Muscle layer of duodenum (tissue), 2 donors: ENCODE data around the gene UBAP1.

Experiments
- H3K27ac ChIP-seq: one replicate; pipeline ENCODE4 v1.7.0; 2013; ENCODE audit warnings: mild to moderate bottlenecking, low read length
- H3K27me3 ChIP-seq: one replicate; pipeline ENCODE4 v1.7.0; 2013; ENCODE audit warnings: low read depth, mild to moderate bottlenecking, control low read depth, low read length
- H3K36me3 ChIP-seq, 2 donors: one replicate each; pipeline ENCODE4 v1.7.0; 2013; ENCODE audit warnings: low read length in 2 of 2, control low read depth in 1 of 2, mild to moderate bottlenecking in 1 of 2; ENCODE audit not compliant: insufficient read depth in 2 of 2, control insufficient read depth in 1 of 2
- H3K4me1 ChIP-seq, 2 donors: one replicate each; pipeline ENCODE4 v1.7.0; 2013; ENCODE audit warnings: low read length in 2 of 2, mild to moderate bottlenecking in 2 of 2, control low read depth in 1 of 2, moderate library complexity in 1 of 2; ENCODE audit not compliant: insufficient read depth in 2 of 2, control insufficient read depth in 1 of 2
- H3K4me3 ChIP-seq, 2 donors: one replicate each; pipeline ENCODE4 v1.7.0; 2013; ENCODE audit warnings: low read length in 2 of 2, low read depth in 1 of 2, mild to moderate bottlenecking in 1 of 2
- H3K9me3 ChIP-seq, 2 donors: one replicate each; pipeline ENCODE4 v1.7.0; 2013; ENCODE audit warnings: low read length in 2 of 2, control low read depth in 1 of 2, mild to moderate bottlenecking in 1 of 2; ENCODE audit not compliant: control insufficient read depth in 1 of 2
- donor health status: healthy.

UBAP1 gene

DNA sequence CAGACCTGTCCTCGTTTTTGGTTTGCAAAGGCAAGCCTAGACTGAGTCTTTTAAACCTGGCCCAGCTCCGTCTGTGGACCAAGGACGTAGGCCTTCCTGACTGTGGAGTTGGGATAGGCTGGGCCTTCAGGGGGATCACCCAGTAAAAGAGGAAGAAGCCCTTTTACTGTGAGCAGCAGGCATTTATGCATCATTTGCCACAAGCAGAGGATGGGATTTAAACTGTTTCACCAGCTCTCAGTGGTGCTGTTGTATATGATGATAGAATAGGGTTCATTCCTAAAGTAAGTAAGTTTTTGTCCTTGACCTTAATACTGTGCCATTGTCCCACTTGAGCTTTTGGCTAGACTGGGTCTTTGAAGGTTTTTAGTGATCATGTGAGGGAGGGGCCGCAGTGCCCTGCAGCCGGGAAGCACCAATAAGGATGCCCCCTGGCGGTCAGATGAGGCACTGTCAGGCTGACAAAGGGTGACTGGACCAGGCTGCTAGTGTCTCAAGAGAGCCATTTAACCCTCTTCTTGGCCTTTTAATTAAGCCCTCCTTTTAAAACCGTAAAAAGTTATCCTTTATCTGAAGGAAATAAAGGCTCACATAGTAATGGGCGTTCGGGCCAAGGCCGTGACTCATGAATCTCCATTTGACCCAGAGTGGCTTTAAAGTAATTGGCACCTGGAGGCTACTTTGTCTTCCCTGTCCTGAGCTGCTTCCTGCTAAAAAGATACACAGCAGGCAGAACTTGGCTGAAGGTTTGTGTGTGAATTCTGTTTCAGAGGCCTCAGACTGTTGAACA is 74.0 kb downstream of the UBAP1 start:
- H3K4me1 ChIP-seq = peaks cover 9 to 44% of the 10 kb centered on the region in 2 donors
- H3K4me3 ChIP-seq = no peak overlapping the region
- H3K9me3 ChIP-seq = no peaks in the 10 kb centered on the region
- no peaks in the 10 kb centered on the region for H3K27me3 ChIP-seq
- peak overlapping the region; percentile 61 for H3K27ac ChIP-seq
- H3K36me3 ChIP-seq = peaks cover 27 to 39% of the 10 kb centered on the region in 2 donors

DNA sequence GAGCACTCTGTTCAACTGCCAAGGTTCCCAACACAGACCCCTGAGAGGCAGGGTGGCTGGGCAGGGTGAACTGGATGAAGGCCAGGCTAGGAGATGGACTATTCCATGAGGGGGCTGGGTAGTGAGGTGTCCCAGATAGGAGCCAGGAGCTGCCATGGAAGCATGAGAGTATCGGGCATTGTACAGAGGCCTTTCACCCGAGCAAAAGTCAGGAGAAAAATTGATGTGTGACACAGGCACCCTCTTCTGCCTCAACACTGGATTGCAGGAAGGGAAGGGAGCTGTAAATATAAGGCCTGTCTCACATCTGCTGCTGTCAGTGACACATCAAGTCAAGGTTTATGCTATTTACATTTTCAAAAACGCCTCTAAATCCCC is 74.6 kb downstream of the UBAP1 start:
- Histone ChIP-seq H3K27ac (peak overlapping the region; percentile 61), H3K9me3 (no peaks in the 10 kb centered on the region), H3K4me1 (peaks cover 9 to 38% of the 10 kb centered on the region in 2 donors), H3K36me3 (peaks cover 27 to 35% of the 10 kb centered on the region in 2 donors), H3K4me3 (peak overlapping the region in 1 of 2 donors; percentile 22), H3K27me3 (no peaks in the 10 kb centered on the region)

DNA sequence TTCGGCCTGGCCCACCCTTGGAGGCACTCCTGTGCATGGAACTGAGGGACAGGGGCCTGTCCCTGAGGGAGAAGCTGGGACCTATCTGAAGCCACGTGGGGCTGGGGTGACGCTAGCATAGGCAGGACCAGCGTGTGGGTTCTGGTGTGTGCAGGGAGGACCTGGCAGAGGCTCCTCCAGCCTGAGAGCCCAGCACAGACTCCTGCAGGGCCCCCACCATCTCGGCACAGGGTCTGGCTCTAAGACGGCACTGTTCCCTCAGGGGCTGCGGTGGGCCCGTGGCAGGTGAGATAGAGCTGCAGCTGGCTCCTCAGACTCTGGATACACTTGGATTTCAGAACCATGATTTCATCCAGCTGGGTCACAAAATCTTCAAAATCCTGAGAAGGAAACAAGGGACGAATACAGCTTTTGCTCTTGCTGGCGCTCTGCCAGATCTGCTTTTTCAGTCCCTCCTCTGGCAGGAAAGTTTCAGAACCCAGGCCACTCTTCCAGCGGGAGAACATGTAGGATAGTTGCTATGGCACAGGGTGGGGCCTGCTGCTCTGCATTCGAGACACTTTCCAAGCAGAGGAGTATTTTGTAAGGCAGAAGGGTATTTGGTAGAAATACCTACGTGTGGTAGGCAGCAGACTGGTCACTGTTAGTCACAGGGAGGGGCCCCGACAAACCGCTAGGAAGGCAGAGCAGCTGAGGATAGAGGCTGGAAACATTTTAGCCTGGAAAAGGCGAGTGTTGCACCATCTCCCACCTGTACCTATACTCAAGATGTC is 75.5 kb downstream of the UBAP1 start:
- peak overlapping the region; percentile 61 for H3K27ac ChIP-seq
- H3K9me3 ChIP-seq = no peaks in the 10 kb centered on the region
- H3K4me1 ChIP-seq = peaks cover 9 to 38% of the 10 kb centered on the region in 2 donors
- H3K36me3 ChIP-seq = peaks cover 27 to 29% of the 10 kb centered on the region in 2 donors
- H3K27me3 ChIP-seq = no peaks in the 10 kb centered on the region
- peak overlapping the region in 1 of 2 donors; percentile 22 for H3K4me3 ChIP-seq

DNA sequence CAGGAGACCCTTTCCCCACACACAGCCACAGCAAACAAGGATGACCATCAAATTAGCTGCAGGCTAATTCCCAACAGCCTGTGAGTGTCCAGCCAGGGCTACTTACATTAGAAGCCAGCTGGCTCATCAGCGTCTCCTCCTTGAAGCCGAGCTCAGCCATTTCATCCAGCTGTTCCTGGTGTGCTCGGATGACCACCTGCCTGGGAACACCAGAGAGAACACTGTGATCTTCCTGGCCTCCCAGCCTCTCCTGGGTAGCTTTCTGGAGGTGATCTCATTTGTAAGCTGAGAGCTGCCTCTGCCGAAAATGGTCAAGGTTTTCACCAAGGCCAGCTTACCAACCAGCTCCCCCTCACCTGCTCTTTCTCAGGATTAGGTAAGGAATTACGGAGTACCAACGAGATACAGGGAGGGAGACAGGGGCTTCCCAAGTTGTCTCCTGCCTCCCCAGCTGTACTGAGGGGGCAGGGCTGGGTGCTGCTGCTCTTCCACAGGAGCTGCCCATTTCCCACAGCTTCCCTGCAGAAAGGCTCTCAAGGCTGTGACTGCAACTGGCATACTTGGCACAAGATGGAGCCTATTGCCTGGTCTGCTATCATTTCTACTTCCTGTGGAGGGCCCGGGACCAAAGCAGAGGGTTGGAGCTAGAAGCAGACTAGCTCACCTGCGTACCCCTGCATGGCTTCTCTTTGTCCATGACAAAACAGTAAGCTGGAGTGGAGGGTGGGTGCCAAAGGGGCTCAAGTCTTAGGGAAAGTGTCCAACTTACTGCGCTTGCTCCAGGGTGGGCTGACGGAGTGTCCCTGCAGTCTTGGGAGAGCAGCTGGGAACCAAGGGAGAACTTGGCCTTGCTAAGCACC is 76.4 kb downstream of the UBAP1 start:
- no peak overlapping the region for H3K4me3 ChIP-seq
- H3K27ac ChIP-seq = no peak overlapping the region
- H3K27me3 ChIP-seq = no peaks in the 10 kb centered on the region
- H3K36me3 ChIP-seq = peaks cover 19 to 21% of the 10 kb centered on the region in 2 donors
- H3K9me3 ChIP-seq = no peaks in the 10 kb centered on the region
- H3K4me1 ChIP-seq = peaks cover 9 to 38% of the 10 kb centered on the region in 2 donors

DNA sequence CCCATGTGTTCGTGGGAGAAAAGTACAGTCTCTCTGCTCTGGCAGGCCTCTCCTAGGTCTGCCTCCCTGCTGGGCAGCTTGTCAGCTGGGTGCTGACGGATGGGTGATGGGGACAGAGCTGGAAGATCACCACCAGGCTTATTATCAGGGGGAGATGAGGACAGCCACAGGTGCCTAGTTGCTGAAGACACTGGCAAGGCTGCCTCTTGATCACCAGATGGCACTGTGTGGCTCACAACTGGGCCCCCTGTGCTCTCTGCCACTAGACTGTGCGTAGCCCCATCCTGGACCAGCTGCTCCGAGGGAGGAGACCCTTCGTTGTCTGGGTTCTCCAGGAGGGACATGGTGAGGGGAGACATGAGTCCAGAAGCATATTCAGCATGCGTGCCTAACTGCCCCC is 77.3 kb downstream of the UBAP1 start:
- Histone ChIP-seq H3K36me3 (peaks cover 10 to 12% of the 10 kb centered on the region in 2 donors), H3K27ac (no peak overlapping the region), H3K9me3 (no peaks in the 10 kb centered on the region), H3K4me3 (no peak overlapping the region), H3K27me3 (no peaks in the 10 kb centered on the region), H3K4me1 (peaks cover 9 to 38% of the 10 kb centered on the region in 2 donors)

DNA sequence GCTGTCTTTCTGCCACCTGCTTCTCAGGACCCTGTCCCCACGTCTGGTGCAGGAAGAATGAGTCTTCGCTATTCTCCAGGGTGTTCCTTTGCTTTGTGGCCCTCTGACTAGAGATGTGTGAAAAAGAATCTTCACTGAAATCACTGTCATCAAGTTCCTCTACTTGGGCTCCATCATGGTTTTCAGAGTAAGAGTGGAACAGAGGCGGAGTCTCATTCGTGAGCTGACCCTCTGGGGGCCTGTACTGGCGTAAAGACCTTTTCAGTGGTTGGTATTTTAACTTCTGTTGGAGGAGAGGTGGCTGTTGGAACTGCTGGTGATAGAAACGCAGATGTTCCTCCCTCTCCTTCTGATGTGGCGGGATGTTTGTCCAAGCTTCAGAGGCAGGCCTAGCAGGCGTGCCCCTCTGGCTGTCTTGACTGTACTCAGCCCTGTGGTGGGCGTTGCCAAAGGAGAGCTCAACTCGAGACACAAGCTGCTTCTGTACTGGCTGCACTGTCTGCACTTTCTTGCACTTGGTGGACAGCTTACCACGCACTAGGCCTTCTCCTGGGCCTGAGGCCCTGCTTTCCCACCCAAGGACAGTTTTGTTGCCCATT is 78.2 kb downstream of the UBAP1 start:
- Histone ChIP-seq H3K4me3 (no peak overlapping the region), H3K27ac (no peak overlapping the region), H3K4me1 (peaks cover 9 to 38% of the 10 kb centered on the region in 2 donors), H3K27me3 (no peaks in the 10 kb centered on the region), H3K36me3 (peaks cover 0 to 2% of the 10 kb centered on the region in 2 donors), H3K9me3 (no peaks in the 10 kb centered on the region)

DNA sequence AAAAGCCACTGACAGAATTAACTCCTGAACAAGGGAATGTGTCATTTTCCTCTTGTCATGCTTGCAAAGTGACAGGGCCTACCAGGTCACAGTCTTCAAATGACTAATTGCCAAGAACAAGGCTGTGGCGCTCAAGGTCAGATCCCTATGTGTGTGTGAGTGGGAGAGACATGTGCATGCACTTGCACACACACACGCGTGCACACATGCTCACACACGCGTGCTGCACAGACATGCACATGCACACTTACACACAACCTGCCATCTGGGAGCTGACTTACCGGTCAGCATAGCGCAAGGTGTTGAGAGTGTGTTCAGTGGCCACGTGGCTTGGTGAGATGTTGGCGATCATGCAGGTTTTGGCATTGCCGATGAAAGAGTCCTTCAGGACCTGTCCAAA is 80.5 kb downstream of the UBAP1 start:
- no peak overlapping the region for H3K4me3 ChIP-seq
- H3K9me3 ChIP-seq = no peaks in the 10 kb centered on the region
- H3K27me3 ChIP-seq = no peaks in the 10 kb centered on the region
- H3K4me1 ChIP-seq = peaks cover 5 to 19% of the 10 kb centered on the region in 2 donors
- H3K36me3 ChIP-seq = no peaks in the 10 kb centered on the region
- H3K27ac ChIP-seq = no peak overlapping the region

DNA sequence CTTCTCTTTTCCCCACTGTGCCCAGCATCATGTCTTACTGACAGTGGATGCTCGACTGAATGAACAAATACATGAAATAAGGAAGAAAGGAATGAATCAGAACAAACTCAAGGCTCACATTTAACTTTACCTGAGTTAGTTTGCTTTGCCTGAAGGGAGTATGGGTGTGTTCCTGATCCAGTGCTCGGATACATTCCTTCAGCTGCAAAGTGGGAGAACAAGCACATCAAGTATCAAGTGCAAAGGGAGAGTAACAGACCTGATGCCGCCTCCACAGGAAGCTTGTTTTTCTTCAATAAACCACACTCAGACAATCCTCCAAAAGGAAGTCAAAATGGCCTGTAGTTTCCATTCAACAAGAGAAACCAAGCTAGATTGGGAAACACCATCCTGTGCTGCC is 84.1 kb downstream of the UBAP1 start:
- Histone ChIP-seq H3K27me3 (no peaks in the 10 kb centered on the region), H3K36me3 (no peaks in the 10 kb centered on the region), H3K9me3 (no peaks in the 10 kb centered on the region), H3K4me1 (no peaks in the 10 kb centered on the region), H3K27ac (no peak overlapping the region), H3K4me3 (no peak overlapping the region)

DNA sequence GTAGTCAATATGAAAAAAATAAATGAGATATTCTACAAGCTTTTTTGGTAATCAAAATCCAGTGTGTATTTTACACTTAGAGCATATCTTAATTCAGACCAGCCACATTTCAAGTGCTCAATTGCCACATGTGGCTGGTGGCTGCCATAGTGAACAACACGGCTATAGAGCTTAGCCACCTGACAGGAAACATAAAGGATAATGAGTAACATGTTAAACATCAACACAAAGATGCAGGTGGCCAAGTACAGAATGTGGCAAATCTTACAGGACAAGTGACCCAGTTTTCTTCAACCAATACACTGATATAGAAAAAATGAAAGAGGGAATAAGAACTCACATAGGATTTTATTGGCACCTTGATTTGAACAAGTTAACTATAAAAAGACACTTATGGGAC is 88.8 kb downstream of the UBAP1 start:
- H3K27me3 ChIP-seq = no peaks in the 10 kb centered on the region
- no peak overlapping the region for H3K27ac ChIP-seq

DNA sequence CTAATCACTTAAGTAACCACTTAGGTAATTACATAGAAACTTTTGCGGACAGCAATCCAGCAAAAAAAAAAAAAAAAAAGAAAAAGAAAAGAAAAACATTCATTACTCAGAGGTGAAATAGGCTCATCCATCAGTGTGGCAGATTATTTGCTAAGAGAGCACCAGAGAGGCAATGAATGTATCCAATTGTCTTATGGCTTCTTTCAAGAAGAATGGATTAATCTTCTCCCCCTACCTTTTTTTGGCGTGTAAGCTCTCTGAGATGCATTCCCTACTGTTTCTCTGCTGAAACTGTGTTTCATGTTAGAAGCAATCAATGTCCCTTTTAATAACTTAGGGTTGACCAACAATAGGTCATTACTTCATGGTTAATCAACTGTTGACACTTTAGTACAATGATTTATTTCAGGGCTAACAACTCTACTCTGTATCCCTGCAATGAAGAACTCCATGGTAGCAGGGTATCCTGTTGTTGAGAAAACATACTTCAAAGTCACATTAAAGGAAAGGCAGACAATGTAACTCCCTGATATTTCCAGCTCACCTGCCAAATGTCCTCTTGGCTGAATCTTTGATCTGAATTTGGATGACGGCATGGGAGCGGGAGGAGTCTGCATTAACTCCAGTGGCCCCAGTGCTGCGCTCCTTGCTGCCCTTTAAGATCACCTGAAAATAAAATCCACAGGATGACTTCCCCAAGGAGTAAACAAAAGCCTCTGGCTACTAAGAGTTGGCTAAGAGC is 92.6 kb downstream of the UBAP1 start:
- H3K36me3 ChIP-seq = no peaks in the 10 kb centered on the region
- H3K9me3 ChIP-seq = no peaks in the 10 kb centered on the region
- H3K4me1 ChIP-seq = no peaks in the 10 kb centered on the region
- H3K4me3 ChIP-seq = no peak overlapping the region
- H3K27me3 ChIP-seq = no peaks in the 10 kb centered on the region
- no peak overlapping the region for H3K27ac ChIP-seq

More for the DNA sequence above, 88.8 kb downstream of the UBAP1 start:
- Histone ChIP-seq H3K4me3 (no peak overlapping the region), H3K9me3 (no peaks in the 10 kb centered on the region), H3K36me3 (no peaks in the 10 kb centered on the region), H3K4me1 (no peaks in the 10 kb centered on the region)
